HL-60 (cell line): ENCODE data around the gene CALM3.

ENCODE experiments used
- GABPA ChIP-seq: IDR thresholded peaks from 2 replicates; pipeline ENCODE4 v1.6.1; 2012; ENCODE audit warnings: low read depth
- POLR2AphosphoS5 ChIP-seq: IDR thresholded peaks from 2 replicates; pipeline ENCODE4 v1.6.1; 2012; ENCODE audit warnings: low read depth
- SPI1 ChIP-seq: IDR thresholded peaks from 2 replicates; pipeline ENCODE4 v1.6.1; 2012; ENCODE audit warnings: low read depth, mild to moderate bottlenecking, borderline replicate concordance
- TF ChIP-seq, protein P1 (sequence below): IDR thresholded peaks from one replicate; pipeline ENCODE4 v1.5.1; 2011; ENCODE audit warnings: low read length, control low read depth, inconsistent platforms; ENCODE audit not compliant: insufficient read depth
- TF ChIP-seq, protein P2 (sequence below): IDR thresholded peaks from 2 replicates; pipeline ENCODE4 v1.6.1; 2012; ENCODE audit warnings: low read depth; ENCODE audit not compliant: insufficient replicate concordance

DNA sequence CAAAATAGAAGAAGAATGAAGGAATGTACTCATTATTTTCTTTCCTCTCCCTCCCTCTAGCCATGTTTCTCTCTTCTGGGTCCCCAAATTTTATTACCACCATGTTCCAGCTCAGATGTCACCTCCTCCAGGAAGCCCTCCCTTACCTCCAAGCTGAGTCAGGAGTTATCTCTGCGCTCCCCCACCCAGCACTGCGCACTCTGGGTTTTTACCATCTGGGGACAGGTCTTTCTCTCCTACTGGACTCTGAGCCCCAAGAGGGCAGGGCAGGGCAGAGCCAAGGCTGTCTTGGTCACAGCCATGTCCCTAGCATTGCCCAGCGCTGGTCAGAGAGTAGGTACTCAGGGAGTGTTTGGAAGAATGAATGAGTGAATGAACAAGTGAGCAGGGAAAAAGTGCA is 32.0 kb downstream of the CALM3 start:
- TF ChIP-seq, protein P1, sequence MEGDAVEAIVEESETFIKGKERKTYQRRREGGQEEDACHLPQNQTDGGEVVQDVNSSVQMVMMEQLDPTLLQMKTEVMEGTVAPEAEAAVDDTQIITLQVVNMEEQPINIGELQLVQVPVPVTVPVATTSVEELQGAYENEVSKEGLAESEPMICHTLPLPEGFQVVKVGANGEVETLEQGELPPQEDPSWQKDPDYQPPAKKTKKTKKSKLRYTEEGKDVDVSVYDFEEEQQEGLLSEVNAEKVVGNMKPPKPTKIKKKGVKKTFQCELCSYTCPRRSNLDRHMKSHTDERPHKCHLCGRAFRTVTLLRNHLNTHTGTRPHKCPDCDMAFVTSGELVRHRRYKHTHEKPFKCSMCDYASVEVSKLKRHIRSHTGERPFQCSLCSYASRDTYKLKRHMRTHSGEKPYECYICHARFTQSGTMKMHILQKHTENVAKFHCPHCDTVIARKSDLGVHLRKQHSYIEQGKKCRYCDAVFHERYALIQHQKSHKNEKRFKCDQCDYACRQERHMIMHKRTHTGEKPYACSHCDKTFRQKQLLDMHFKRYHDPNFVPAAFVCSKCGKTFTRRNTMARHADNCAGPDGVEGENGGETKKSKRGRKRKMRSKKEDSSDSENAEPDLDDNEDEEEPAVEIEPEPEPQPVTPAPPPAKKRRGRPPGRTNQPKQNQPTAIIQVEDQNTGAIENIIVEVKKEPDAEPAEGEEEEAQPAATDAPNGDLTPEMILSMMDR, result no peak
- TF ChIP-seq GABPA (no peak), POLR2AphosphoS5 (no peak), SPI1 (no peak)
- TF ChIP-seq, protein P2, sequence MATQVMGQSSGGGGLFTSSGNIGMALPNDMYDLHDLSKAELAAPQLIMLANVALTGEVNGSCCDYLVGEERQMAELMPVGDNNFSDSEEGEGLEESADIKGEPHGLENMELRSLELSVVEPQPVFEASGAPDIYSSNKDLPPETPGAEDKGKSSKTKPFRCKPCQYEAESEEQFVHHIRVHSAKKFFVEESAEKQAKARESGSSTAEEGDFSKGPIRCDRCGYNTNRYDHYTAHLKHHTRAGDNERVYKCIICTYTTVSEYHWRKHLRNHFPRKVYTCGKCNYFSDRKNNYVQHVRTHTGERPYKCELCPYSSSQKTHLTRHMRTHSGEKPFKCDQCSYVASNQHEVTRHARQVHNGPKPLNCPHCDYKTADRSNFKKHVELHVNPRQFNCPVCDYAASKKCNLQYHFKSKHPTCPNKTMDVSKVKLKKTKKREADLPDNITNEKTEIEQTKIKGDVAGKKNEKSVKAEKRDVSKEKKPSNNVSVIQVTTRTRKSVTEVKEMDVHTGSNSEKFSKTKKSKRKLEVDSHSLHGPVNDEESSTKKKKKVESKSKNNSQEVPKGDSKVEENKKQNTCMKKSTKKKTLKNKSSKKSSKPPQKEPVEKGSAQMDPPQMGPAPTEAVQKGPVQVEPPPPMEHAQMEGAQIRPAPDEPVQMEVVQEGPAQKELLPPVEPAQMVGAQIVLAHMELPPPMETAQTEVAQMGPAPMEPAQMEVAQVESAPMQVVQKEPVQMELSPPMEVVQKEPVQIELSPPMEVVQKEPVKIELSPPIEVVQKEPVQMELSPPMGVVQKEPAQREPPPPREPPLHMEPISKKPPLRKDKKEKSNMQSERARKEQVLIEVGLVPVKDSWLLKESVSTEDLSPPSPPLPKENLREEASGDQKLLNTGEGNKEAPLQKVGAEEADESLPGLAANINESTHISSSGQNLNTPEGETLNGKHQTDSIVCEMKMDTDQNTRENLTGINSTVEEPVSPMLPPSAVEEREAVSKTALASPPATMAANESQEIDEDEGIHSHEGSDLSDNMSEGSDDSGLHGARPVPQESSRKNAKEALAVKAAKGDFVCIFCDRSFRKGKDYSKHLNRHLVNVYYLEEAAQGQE, result no peak
